Suprapubic skin (tissue), 3 donors: Measurements from ENCODE around the gene ARID5B.

Source experiments
- CTCF ChIP-seq, 2 donors: fragments of 200-600 bp in 1 of 2; fragments of 450-650 bp in 1 of 2; sonication (generic) in 1 of 2; IDR thresholded peaks; one replicate each; pipeline ENCODE4 v1.5.1; 2016 to 2019; ENCODE audit warnings: antibody characterized with exemption in 2 of 2, mild to moderate bottlenecking in 1 of 2, moderate library complexity in 1 of 2
- POLR2AphosphoS5 ChIP-seq, 3 donors: sonication (generic); formaldehyde crosslinking; IDR thresholded peaks; one replicate each; pipeline ENCODE4 v1.6.1; 2017; ENCODE audit warnings: antibody characterized with exemption in 3 of 3

GRCh38 chr10:62007145-62007544 lies 105.6 kb downstream of the ARID5B start:
- TF ChIP-seq POLR2AphosphoS5 (IDR thresholded peaks at IDR 0.05): no peak
- no peak for TF ChIP-seq CTCF (IDR thresholded peaks at IDR 0.05)
